ENCODE measurements around the gene ASB1.

The ASB1 gene

DNA sequence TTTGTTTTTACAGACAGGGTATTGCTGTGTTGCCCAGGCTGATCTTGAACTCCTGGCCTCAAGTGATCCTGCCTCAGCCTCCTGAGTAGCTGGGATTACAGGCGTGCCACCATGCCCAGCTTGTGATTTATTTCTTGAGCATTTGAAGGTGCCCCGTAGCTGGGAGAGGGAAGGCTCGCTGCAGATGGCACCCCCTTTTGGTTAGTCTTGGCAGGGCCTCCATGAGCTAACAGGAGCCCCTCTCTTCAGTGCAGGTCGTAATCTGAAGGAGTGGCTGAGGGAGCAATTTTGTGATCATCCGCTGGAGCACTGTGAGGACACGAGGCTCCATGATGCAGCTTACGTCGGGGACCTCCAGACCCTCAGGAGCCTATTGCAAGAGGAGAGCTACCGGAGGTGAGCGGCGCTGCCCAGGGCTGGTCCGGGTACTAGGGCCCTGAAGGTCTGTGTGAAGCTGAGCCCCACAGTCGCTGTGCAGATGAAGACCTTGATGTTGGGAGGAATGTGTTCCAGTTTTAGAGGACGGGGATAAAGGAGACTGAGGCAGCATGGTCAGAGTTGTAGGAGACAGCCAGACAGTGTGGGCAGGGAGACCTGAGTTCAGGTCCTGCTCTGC, 6.7 kb downstream of the ASB1 start:
- Histone ChIP-seq H3K36me3 (ENCODE audit: low read length) (peaks cover 4% of the 10 kb centered on the region; the same call in 1 of the 2 replicates), H3K79me2 (ENCODE audit: insufficient read depth, low read length) (peaks cover 64% of the 10 kb centered on the region), H2AFZ (ENCODE audit: low read depth, low read length, severe bottlenecking) (no peak overlapping the region), H3K27me3 (ENCODE audit: low read length) (no peaks in the 10 kb centered on the region), H4K20me1 (ENCODE audit: low read depth, low read length) (peaks cover 3% of the 10 kb centered on the region; the same call in 1 of the 2 replicates), H3K9ac (ENCODE audit: low read length) (no peak overlapping the region), H3K4me2 (ENCODE audit: low read depth, low read length, poor library complexity, severe bottlenecking) (no peak overlapping the region), H3K9me3 (ENCODE audit: insufficient read depth, low read length) (no peaks in the 10 kb centered on the region), H3K4me3 (ENCODE audit: insufficient read depth, low read length, poor library complexity, severe bottlenecking) (no peak overlapping the region), H3K9me2 (replicated peaks; ENCODE audit: insufficient read depth, low read length) (no peaks in the 10 kb centered on the region), H3F3A (ENCODE audit: insufficient read depth) (no peaks in the 10 kb centered on the region), H3K27ac (ENCODE audit: low read depth, low read length) (no peak overlapping the region)
- no peak for TF ChIP-seq EZH2phosphoT487 (conservative IDR thresholded peaks at IDR 0.05; ENCODE audit: low read length)
- TF ChIP-seq, protein P1, sequence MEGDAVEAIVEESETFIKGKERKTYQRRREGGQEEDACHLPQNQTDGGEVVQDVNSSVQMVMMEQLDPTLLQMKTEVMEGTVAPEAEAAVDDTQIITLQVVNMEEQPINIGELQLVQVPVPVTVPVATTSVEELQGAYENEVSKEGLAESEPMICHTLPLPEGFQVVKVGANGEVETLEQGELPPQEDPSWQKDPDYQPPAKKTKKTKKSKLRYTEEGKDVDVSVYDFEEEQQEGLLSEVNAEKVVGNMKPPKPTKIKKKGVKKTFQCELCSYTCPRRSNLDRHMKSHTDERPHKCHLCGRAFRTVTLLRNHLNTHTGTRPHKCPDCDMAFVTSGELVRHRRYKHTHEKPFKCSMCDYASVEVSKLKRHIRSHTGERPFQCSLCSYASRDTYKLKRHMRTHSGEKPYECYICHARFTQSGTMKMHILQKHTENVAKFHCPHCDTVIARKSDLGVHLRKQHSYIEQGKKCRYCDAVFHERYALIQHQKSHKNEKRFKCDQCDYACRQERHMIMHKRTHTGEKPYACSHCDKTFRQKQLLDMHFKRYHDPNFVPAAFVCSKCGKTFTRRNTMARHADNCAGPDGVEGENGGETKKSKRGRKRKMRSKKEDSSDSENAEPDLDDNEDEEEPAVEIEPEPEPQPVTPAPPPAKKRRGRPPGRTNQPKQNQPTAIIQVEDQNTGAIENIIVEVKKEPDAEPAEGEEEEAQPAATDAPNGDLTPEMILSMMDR (IDR thresholded peaks at IDR 0.05; ENCODE audit: insufficient read depth, low read length, poor library complexity, severe bottlenecking) = no peak

DNA sequence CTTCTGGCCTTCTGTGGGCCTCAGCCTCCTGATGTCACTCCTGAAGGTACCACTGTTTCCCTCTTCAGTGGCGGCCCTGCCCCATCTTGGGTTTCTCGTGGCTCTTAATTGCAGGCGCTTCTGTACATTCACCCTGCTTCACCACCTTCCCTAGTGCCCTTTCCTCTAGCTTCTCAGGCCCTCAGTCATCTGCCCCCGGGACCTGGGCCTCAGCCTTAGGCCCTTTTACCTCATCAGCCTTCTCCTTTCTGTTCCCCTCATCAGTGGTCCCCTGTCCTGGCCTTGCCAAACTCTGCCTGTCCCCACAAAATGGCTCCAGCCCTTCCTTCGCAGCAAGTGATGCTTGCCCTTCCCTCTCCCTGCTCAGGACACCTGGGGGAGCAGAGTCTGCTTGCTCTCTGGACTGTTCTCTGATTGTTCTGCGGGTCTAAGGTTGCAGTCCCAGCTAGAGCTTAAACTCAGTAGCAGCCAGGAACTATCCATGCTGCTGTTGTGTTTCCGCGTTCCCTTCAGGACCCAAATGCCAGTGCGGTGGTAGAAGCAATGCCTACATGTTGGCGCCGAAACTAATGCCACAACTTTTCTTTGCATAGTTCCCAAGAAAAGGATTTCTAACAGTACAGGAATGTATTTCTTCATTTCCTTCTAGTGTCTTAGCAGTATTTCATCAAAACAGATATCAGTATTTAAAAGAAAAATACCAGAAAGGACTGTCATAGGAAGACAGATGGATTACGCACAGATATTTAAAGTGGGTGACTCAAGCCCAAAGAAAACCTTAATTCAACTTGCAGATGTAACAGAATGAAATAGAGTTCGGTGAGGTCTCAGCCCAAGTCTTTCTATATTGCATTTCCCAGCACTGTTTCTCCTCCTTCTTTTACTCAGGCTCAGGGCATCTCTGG, 7.5 kb downstream of the ASB1 start:
- H2AFZ ChIP-seq (ENCODE audit: low read depth, low read length, severe bottlenecking) = no peak overlapping the region
- H3K36me3 ChIP-seq (ENCODE audit: low read length) = peaks cover 4% of the 10 kb centered on the region; the same call in 1 of the 2 replicates
- H3K9me3 ChIP-seq (ENCODE audit: insufficient read depth, low read length) = no peaks in the 10 kb centered on the region
- H3K79me2 ChIP-seq (ENCODE audit: insufficient read depth, low read length) = peaks cover 60% of the 10 kb centered on the region
- H3K27me3 ChIP-seq (ENCODE audit: low read length) = no peaks in the 10 kb centered on the region
- no peaks in the 10 kb centered on the region for H3F3A ChIP-seq (ENCODE audit: insufficient read depth)
- H3K9me2 ChIP-seq (replicated peaks; ENCODE audit: insufficient read depth, low read length) = no peaks in the 10 kb centered on the region
- no peak overlapping the region for H3K27ac ChIP-seq (ENCODE audit: low read depth, low read length)
- no peak for TF ChIP-seq EZH2phosphoT487 (conservative IDR thresholded peaks at IDR 0.05; ENCODE audit: low read length)
- TF ChIP-seq, protein P1 (IDR thresholded peaks at IDR 0.05; ENCODE audit: insufficient read depth, low read length, poor library complexity, severe bottlenecking) = no peak
- H3K4me2 ChIP-seq (ENCODE audit: low read depth, low read length, poor library complexity, severe bottlenecking) = no peak overlapping the region
- peaks cover 3% of the 10 kb centered on the region; the same call in 1 of the 2 replicates for H4K20me1 ChIP-seq (ENCODE audit: low read depth, low read length)
- H3K4me3 ChIP-seq (ENCODE audit: insufficient read depth, low read length, poor library complexity, severe bottlenecking) = no peak overlapping the region
- no peak overlapping the region for H3K9ac ChIP-seq (ENCODE audit: low read length)

DNA sequence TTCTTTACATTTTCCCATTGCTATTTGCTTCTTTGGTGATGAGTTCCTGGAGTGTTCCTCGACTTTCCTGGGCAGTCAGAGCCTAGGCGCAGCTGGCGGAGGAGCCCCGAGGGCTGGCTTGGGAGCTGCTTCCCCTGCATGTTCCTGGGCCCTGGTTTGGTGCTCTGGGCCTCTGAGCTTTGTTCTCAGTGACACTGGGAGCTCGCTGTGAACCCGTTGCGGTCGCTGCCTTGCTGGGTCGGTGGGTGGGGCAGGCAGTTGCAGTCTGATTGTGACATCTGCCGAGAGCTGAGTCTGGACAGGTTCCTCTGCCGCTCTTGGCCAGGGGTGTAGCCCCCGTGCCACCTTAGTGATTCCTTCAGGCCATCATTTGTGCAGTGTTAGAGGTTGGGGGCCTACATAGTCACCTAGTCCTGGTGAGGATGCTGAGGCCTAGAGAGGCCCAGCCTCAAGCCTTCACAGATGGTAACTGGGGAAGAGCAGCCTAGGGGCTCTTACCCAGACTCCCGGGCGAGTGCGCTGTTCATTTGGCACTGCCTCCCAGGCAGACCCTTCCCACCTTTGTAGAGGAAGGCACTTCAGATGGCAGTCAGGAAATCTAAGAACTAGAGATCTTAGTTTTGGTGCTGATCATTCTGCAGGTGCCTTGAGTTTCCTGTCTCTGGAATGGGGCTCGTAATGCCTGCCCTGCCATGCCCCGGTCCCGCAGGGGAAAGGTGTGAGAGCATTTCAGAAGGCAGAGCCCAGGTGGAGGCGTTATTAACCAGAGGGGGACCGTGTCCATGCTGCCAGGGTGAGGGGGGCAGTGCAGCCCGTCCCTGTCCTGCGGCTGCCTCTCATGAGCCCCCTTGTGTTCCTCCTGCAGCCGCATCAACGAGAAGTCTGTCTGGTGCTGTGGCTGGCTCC, 8.4 kb downstream of the ASB1 start:
- Histone ChIP-seq H4K20me1 (ENCODE audit: low read depth, low read length) (peaks cover 8% of the 10 kb centered on the region; the same call in 1 of the 2 replicates), H3K27ac (ENCODE audit: low read depth, low read length) (no peak overlapping the region), H3K9me3 (ENCODE audit: insufficient read depth, low read length) (no peaks in the 10 kb centered on the region), H3K4me3 (ENCODE audit: insufficient read depth, low read length, poor library complexity, severe bottlenecking) (no peak overlapping the region), H3K27me3 (ENCODE audit: low read length) (no peaks in the 10 kb centered on the region), H3K9ac (ENCODE audit: low read length) (no peak overlapping the region), H3K36me3 (ENCODE audit: low read length) (peaks cover 4% of the 10 kb centered on the region; the same call in 1 of the 2 replicates), H3K9me2 (replicated peaks; ENCODE audit: insufficient read depth, low read length) (no peaks in the 10 kb centered on the region), H3K4me2 (ENCODE audit: low read depth, low read length, poor library complexity, severe bottlenecking) (no peak overlapping the region), H3F3A (ENCODE audit: insufficient read depth) (no peaks in the 10 kb centered on the region), H2AFZ (ENCODE audit: low read depth, low read length, severe bottlenecking) (no peak overlapping the region), H3K79me2 (ENCODE audit: insufficient read depth, low read length) (peaks cover 61% of the 10 kb centered on the region)
- TF ChIP-seq, protein P1 (IDR thresholded peaks at IDR 0.05; ENCODE audit: insufficient read depth, low read length, poor library complexity, severe bottlenecking) = no peak
- TF ChIP-seq EZH2phosphoT487 (conservative IDR thresholded peaks at IDR 0.05; ENCODE audit: low read length) = no peak

Measured in SU-DHL-6 (cell line).